Ishikawa (cell line): ENCODE results near the gene HELT.

ENCODE experiments used
- CEBPB ChIP-seq: IDR thresholded peaks from 2 replicates; pipeline ENCODE4 v1.6.1; 2012
- NFIC ChIP-seq: IDR thresholded peaks from 2 replicates; pipeline ENCODE4 v1.6.1; 2012
- TEAD4 ChIP-seq: IDR thresholded peaks from 2 replicates; pipeline ENCODE4 v1.6.1; 2012
- ZBTB7A ChIP-seq: IDR thresholded peaks from 2 replicates; pipeline ENCODE4 v1.6.1; 2012; ENCODE audit warnings: low read depth
- TF ChIP-seq, protein P1 (sequence below): IDR thresholded peaks from 2 replicates; pipeline ENCODE4 v1.6.1; 2012; ENCODE audit warnings: low read depth, mild to moderate bottlenecking
- TF ChIP-seq, protein P2 (sequence below): IDR thresholded peaks from 2 replicates; pipeline ENCODE4 v1.6.1; 2012

DNA sequence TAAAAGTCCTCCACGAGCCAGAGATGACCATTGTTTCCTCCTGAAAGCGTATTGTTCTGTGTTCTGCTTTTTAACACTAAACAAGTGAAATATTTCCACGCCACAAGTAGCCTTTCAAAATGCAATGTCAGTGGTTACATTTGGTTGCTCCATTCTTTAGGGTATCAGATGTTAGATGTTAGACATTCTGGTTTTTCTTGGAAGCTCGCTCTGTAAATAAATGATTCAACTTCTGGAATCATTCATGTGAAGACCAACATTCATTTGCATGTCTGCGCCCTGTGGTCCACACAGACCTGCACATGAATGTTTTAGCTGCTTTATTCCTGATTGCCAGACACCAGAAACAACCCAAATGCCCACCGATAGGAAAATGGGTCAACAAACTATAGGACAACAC is 38.0 kb upstream of the HELT start:
- TF ChIP-seq, protein P1, sequence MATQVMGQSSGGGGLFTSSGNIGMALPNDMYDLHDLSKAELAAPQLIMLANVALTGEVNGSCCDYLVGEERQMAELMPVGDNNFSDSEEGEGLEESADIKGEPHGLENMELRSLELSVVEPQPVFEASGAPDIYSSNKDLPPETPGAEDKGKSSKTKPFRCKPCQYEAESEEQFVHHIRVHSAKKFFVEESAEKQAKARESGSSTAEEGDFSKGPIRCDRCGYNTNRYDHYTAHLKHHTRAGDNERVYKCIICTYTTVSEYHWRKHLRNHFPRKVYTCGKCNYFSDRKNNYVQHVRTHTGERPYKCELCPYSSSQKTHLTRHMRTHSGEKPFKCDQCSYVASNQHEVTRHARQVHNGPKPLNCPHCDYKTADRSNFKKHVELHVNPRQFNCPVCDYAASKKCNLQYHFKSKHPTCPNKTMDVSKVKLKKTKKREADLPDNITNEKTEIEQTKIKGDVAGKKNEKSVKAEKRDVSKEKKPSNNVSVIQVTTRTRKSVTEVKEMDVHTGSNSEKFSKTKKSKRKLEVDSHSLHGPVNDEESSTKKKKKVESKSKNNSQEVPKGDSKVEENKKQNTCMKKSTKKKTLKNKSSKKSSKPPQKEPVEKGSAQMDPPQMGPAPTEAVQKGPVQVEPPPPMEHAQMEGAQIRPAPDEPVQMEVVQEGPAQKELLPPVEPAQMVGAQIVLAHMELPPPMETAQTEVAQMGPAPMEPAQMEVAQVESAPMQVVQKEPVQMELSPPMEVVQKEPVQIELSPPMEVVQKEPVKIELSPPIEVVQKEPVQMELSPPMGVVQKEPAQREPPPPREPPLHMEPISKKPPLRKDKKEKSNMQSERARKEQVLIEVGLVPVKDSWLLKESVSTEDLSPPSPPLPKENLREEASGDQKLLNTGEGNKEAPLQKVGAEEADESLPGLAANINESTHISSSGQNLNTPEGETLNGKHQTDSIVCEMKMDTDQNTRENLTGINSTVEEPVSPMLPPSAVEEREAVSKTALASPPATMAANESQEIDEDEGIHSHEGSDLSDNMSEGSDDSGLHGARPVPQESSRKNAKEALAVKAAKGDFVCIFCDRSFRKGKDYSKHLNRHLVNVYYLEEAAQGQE: no peak
- TF ChIP-seq ZBTB7A (no peak), TEAD4 (no peak), NFIC (no peak), CEBPB (no peak)
- TF ChIP-seq, protein P2, sequence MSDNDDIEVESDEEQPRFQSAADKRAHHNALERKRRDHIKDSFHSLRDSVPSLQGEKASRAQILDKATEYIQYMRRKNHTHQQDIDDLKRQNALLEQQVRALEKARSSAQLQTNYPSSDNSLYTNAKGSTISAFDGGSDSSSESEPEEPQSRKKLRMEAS: no peak
